ENCODE measurements around the gene KRTAP4-9. TPM values are rescaled to one million over a fixed set of nuclear protein-coding genes. Genes with fewer than 3 reads are reported as not detected.
"Not testable (repeated sequence)": the region's sequence is repeated elsewhere in the genome, so short reads cannot be mapped to it uniquely, and the experiment has no call there.

The KRTAP4-9 gene
- polyA plus RNA-seq, 4 donors, result not detected

DNA sequence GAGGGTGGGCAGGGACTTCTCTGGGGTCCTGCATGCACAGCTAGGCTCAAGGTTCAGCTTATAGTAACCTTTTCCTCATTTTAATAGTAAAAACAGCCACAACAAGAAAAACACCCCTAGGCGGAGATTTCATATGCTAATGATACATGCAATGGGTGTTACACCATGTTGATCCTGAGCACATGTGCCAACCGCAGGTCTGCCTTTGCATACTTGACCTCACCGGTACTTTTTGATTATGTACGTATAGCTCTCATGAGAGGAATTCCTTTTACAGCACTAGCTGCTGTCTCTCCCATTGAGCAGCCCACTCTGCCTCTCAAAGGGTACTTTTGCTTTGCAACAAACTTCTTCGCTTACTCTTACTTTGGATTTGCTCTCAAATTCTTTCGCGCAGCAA is 9.1 kb upstream of the KRTAP4-9 start:
- DNase-seq (ENCODE audit: low read depth in 4 of 4, low spot score in 2 of 4), result no peak

DNA sequence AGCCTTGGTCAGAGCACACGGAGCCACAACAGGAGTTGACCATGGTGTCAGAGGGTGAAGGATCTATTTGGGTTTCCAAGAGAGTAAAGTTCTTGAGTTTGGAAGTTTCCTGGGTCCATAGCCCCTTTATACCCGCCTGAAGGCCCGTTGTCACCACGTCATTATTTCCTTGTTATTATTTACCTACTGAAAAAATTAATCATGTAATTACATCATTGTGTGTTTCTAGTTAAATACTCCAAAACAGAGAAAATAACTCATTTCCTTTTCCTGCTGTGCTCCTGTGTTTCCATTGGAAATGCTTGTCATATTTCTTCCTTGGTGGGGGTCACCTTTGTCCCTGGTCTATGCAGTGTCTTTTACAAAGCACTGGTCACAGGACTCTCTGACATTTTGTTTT is 7.1 kb upstream of the KRTAP4-9 start, which contains the start of gene KRTAP4-8:
Gene KRTAP4-8 (minus strand): TSS at position 101 of the 400 bp plus-strand sequence. CDS start 58 bp downstream, at position 43.
- no peak for DNase-seq (ENCODE audit: low read depth in 4 of 4, low spot score in 2 of 4)

DNA sequence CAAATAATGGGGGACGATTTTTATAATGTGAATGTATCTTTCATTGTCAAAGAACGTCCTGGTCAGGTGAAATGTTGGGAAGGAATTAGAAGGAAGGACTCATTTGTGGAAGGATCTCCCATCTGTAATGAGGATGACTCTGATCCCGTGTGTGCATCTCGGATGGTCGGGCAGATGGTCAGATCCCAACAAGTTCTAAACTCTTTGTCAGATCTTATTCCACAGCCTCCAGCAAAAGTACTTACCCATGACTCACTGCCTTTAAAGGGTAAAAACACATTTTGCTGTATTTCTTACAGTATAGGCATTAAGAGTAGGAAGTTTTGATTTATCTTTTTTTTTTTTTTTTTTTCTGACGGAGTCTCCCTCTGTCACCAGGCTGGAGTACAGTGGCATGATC is 6.7 kb upstream of the KRTAP4-9 start:
- DNase-seq (ENCODE audit: low read depth in 4 of 4, low spot score in 2 of 4), result no peak

DNA sequence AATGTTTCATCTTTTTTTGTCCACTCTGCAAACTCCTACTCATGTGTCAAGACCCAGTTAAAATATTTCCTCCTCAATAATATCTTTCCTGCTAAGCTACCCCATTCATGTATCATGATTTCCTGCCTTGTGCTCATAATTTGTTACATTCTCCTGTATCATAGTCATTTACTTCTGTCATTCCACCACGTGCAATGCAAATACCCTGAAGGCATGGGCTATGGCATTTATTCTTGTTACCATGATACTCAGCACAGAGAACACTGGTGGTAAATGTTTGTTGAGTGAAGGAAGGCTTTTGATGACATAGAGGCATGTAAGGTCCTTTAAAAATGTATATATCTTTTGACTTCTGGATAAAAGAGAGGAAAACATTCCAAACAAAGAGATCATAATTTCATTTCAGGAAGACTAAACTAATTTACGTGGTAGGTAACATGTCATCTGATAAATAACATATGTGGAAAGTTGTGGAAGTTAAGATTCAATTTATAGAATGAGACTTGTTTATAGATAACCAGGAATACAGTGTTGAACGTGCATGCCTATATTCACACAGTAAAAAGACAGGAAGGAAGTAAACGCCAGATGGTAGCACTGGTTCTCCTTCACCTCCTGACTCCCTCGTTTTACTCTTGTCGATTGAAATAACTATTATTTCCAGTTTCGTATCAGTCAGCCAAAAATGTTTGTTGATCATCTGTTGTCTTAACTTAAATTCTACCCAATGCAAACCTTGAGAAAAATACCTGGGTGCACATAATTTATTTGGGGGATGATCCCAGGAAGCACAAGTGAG is 5.3 kb upstream of the KRTAP4-9 start:
- DNase-seq (ENCODE audit: low read depth in 4 of 4, low spot score in 2 of 4), result not testable (repeated sequence)

DNA sequence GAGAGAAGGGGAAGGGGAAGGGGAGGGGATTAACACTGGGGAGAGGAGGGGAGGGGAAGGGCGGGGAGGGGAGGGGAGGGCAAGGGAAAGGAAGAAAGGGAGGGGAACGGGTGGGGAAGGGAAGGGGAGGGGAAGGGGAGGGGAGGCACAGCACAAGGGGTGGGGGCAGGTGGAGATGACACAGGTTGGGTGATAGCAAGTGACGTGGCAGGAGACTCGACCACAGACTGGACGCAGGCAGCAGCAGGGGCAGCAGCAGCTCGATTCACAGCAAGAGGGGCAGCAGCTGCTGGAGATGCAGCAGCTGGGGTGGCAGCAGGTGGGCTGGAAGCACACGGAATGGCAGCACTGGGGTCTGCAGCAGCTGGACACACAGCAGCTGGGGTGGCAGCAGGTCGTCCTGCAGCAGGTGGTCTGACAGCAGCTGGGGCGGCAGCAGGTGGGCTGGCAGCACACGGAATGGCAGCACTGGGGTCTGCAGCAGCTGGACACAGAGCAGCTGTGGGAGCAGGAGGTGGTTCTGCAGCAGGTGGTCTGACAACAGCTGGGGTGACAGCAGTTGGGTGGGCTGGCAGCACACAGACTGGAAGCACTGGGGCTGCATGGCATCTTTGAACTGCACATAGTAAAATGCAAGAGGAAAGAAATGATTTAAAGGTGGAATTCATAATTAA is 3.5 kb upstream of the KRTAP4-9 start, which contains the start of gene KRTAP4-16:
Gene KRTAP4-16 (minus strand): TSS at position 624 of the 674 bp plus-strand sequence. CDS start 0 bp downstream, at position 624.
- DNase-seq (ENCODE audit: low read depth in 4 of 4, low spot score in 2 of 4), result no peak

DNA sequence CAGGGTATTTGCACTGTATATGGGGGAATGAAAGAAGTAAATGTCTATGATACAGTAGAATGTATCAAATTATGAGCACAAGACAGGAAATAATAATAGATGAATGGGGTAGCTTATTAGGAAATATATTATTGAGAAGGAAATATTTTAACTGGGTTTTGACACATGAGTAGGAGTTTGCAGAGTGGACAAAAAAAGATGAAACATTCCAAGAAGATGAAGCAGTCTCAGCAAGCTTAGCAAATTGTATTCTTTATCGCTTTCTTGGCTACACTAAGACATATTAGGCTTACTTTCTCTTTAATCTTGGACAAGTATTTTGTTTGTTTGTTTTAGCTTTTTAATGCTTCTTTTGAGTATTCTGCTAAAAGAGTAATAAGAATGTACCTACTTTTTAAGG is 1.3 kb upstream of the KRTAP4-9 start:
- no peak for DNase-seq (ENCODE audit: low read depth in 4 of 4, low spot score in 2 of 4)

DNA sequence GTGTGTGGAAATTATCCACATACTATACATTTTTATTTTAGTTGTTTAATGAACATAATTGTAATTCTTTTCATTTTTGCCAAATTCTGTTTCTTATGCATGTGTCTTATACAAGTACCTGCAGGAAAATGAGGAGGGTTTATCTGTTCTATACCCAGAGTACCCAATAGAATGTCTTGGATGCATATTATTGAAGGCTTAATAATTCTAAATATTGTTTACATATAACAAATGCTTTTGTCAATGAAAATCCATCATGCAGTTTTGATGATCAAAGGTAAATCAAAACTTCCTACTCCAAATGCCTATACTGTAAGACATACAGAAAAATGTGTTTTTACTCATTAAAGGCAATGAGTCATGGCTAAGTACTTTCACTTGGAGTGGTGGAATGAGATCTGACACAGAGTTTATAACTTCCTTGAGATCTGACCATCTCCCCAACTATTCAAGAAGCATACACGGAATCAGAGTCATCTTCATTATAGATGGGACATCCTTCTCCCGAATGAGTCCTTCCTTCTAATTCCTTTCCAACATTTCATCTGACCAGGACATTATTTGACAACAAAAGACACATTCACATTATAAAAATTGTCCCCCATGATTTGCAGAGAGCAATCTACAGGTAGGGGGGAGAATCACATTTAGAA is 677 bp upstream of the KRTAP4-9 start:
- not testable (repeated sequence) for DNase-seq (ENCODE audit: low read depth in 4 of 4, low spot score in 2 of 4)

DNA sequence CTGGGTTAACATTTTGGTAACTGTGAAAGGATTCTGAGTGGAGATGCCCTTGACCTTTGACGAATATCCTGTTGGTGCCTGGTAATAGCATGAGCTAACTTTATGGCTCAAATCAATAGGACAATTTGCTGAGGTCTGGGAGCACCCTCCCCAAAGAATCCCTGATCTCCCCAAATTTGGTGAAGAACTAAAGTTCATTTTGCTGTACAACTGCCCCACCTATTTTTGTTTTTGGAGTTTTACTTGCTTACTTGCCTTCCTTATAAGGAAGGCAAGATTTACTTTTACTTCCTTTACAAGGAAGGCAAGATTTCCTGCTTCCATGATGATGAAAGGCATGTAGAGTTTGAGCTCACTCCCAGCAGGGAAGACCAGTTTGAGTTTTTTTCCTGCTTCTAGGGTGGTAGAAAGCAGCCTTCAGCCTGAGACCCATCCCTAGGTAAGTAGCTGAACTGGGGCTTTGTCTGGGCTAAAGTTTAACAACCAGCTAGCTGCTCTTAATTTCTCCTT is 2.8 kb downstream of the KRTAP4-9 start:
- DNase-seq (ENCODE audit: low read depth in 4 of 4, low spot score in 2 of 4), result no peak

DNA sequence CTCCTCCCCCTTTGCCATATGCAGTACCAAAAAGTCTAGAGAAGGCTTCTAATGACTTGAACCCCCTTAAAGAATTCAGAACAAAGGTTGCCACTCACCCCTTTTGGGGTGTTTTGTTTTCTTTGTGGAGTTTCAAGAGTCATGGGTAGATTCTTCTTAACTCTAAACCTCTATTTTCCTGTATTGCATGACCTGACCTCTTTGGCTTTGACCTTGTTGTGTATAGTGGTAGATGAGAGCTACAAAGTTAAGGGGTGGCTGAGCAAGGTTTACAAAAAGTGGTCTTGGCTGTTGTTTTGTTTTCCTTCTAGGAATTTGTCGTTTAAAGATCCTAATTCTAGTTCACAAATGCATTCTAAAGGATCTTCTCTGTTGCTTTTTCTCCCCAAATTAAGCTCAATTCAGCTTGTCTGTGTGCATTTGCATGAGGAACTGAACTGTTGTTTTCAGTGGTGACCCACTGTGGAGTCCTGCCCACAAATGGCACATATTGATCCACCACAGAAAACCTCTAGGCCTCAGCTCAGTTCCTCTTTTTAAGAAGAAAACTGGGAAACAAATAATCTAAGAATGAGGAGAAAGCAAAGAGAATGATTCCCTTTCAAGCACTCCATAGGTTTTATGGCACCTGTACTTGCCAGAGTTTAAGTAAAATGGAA is 3.7 kb downstream of the KRTAP4-9 start:
- not testable (repeated sequence) for DNase-seq (ENCODE audit: low read depth in 4 of 4, low spot score in 2 of 4)

DNA sequence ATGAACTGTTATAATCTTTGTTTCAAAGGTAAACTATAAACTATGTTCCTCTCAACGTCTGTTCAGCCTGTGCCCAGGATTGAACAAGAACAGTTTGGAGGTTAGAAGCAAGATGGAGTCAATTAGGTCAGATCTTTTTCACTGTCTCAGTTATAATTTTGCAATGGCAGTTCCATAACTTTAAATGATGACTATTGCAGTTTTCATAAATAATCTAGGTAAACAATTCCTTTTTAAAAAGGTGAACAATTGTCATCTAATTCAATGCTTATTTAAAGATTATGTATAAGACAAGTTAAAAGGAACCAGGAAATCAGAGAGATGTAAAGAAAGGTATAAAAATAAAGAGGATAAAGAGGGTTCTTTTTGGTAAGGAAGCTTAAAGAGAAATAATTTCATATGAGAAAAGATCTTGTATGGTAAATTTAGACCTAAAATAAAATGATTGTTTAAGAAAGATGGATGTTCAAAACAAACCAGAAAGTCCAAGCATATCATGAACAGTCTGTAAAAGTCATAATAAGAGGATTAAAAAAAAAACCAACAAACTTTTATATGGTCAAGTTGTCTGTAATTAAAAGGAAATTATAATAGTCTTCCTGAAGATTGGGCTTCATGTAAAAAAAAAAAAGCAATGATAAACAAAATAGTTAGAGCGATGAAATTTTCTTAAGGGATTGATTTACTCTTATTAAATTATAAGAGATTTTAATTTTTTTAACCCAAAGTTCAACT is 6.1 kb downstream of the KRTAP4-9 start:
- DNase-seq (ENCODE audit: low read depth in 4 of 4, low spot score in 2 of 4), result no peak

DNA sequence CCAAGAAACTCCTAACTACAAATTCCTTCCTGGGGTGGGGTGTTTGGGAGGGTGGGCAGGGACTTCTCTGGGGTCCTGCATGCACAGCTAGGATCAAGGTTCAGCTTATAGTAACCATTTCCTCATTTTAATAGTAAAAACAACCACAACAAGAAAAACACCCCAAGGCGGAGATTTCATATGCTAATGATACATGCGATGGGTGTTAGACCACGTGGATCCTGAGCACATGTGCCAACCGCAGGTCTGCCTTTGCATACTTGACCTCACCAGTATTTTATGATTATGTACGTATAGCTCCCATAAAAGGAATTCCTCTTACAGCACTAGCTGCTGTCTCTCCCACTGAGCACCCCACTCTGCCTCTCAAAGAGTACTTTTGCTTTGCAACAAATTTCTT is 11.1 kb downstream of the KRTAP4-9 start:
- no peak for DNase-seq (ENCODE audit: low read depth in 4 of 4, low spot score in 2 of 4)

DNA sequence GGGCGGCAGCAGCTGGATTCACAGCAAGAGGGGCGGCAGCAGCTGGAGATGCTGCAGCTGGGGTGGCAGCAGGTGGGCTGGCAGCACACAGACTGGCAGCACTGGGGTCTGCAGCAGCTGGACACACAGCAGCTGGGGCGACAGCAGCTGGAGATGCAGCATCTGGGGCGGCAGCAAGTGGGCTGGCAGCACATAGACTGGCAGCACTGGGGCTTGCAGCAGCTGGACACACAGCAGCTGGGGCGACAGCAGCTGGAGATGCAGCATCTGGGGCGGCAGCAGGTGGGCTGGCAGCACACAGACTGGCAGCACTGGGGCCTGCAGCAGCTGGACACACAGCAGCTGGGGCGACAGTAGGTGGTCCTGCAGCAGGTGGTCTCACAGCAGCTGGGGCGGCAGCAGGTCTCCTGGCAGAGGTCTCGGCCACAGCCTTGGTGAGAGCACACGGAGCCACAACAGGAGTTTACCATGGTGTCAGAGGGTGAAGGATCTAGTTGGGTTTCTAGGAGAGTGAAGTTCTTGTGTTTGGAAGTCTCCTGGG is 12.7 kb downstream of the KRTAP4-9 start, which contains the start of gene KRTAP4-11:
Gene KRTAP4-11 (minus strand): TSS at position 528 of the 541 bp plus-strand sequence. CDS start 58 bp downstream, at position 470.
- DNase-seq (ENCODE audit: low read depth in 4 of 4, low spot score in 2 of 4), result not testable (repeated sequence)

DNA sequence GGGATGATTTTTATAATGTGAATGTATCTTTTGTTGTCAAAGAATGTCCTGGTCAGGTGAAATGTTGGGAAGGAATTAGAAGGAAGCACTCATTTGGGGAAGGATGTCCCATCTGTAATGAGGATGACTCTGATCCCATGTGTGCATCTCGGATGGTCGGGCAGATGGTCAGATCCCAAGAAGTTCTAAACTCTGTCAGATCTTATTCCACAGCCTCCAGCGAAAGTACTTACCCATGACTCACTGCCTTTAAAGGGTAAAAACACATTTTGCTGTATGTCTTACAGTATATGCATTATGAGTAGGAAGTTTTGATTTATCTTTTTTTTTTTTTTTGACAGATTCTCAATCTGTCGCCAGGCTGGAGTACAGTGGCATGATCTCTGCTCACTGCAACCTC is 13.5 kb downstream of the KRTAP4-9 start:
- DNase-seq (ENCODE audit: low read depth in 4 of 4, low spot score in 2 of 4), result no peak

DNA sequence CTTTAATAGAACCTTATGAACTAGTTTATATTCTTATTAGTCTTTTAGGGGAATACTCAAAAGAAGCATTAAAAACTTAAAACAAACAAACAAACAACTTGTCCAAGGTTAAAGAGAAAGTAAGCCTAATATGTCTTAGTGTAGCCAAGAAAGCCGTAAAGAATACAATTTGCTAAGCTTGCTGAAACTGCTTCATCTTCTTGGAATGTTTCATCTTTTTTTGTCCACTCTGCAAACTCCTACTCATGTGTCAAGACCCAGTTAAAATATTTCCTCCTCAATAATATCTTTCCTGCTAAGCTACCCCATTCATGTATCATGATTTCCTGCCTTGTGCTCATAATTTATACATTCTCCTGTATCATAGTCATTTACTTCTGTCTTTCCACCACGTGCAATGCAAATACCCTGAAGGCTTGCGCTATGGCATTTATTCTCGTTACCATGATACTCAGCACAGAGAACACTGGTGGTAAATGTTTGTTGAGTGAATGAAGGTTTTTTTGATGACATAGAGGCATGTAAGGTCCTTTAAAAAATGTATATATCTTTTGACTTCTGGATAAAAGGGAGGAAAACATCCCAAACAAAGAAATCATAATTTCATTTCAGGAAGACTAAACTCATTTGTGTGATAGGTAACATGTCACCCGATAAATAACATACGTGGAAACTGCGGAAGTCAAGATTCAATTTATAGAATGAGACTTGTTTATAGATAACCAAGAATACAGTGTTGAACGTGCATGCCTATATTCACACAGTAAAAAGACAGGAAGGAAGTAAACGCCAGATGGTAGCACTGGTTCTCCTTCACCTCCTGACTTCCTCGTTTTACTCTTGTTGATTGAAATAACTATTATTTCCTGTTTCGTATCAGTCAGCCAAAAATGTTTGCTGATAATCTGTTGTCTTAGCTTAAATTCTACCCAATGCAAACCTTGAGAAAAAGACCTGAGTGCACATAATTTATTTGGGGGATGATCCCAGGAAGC is 14.8 kb downstream of the KRTAP4-9 start:
- DNase-seq (ENCODE audit: low read depth in 4 of 4, low spot score in 2 of 4), result not testable (repeated sequence)

DNA sequence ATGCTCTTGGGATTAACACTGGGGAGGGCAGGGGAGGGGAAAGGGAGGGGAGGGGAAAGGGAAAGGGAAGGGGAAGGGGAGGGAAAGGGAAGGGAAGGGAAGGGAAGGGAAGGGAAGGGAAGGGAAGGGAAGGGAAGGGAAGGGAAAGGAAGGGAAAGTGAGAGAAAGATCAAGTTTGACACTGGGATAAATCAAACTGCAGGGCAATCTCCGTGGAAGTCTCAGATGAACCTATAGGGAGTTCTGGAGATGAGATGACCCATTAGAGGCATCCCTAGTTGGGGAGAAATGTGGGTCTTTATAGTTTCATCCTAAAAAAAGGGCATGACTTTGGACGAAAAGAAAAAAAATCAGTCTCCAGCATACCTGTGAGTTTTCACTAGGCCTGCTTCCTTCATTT is 16.6 kb downstream of the KRTAP4-9 start:
- no peak for DNase-seq (ENCODE audit: low read depth in 4 of 4, low spot score in 2 of 4)

DNA sequence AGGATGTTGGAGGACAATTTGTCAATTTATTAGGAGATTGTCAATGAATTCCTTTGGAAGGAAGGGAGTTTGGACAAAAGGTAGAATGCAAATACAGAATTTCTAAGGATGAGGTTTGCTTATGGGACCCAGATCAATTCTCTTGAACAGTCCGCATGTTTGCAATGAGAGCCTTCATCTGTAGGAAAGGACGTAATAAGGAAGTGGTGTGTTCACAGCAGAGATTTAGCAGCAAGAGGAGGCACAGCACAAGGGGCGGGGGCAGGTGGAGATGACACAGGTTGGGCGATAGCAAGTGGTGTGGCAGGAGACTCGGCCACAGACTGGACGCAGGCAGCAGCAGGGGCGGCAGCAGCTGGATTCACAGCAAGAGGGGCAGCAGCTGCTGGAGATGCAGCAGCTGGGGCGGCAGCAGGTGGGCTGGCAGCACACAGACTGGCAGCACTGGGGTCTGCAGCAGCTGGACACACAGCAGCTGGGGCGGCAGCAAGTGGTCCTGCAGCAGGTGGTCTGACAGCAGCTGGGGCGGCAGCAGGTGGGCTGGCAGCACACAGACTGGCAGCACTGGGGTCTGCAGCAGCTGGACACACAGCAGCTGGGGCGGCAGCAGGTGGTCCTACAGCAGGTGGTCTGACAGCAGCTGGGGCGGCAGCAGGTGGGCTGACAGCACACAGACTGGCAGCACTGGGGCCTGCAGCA is 18.3 kb downstream of the KRTAP4-9 start:
- DNase-seq (ENCODE audit: low read depth in 4 of 4, low spot score in 2 of 4), result not testable (repeated sequence)

DNA sequence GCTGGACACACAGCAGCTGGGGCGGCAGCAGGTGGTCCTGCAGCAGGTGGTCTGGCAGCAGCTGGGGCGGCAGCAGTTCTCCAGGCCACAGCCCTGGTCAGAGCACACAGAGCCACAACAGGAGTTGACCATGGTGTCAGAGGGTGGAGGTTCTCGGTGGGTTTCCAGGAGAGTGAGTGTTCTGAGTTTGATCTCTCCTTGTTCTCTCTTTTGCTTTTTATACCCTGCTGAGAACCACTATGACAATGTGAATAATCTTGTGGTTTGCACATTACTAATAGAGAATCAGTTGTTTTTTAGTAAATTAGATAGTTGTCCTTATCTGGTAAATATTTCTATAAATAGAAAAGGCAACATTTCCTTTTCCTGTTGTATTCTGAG is 18.8 kb downstream of the KRTAP4-9 start, which contains the start of gene KRTAP4-12:
Gene KRTAP4-12 (minus strand): TSS at position 192 of the 381 bp plus-strand sequence. CDS start 60 bp downstream, at position 132.
- DNase-seq (ENCODE audit: low read depth in 4 of 4, low spot score in 2 of 4), result not testable (repeated sequence)
